SKM-1 (cell line): Measurements from ENCODE around the gene CNGB1.
"Not testable (repeated sequence)": the region's sequence is repeated elsewhere in the genome, so short reads cannot be mapped to it uniquely, and the experiment has no call there.

ENCODE experiments used
- DNase-seq: peaks from one replicate; lab custom pipeline; 2025; ENCODE audit not compliant: unreplicated experiment; lab: John Stamatoyannopoulos, UW

The CNGB1 gene

GRCh38 chr16:57890752-57891111, 80.2 kb downstream of the CNGB1 start:
- DNase-seq: no peak

- DNase-seq: no peak
These were observed 80.8 kb downstream of the CNGB1 start for GRCh38 chr16:57889960-57890751.

GRCh38 chr16:57889522-57889921, 81.4 kb downstream of the CNGB1 start:
- no peak for DNase-seq

GRCh38 chr16:57889111-57889510, 81.8 kb downstream of the CNGB1 start:
- DNase-seq: no peak

- no peak for DNase-seq
These were observed 82.8 kb downstream of the CNGB1 start for GRCh38 chr16:57888128-57888527.

GRCh38 chr16:57887711-57888110, 83.2 kb downstream of the CNGB1 start:
- no peak for DNase-seq

- DNase-seq: no peak
These were observed 84.5 kb downstream of the CNGB1 start for GRCh38 chr16:57886427-57886826.

- no peak for DNase-seq
These were observed 86.2 kb downstream of the CNGB1 start for GRCh38 chr16:57884655-57885133.

- DNase-seq: no peak
These were observed 86.8 kb downstream of the CNGB1 start for GRCh38 chr16:57883953-57884654.

GRCh38 chr16:57883480-57883879, 87.4 kb downstream of the CNGB1 start:
- DNase-seq: no peak

- no peak for DNase-seq
These were observed 88.1 kb downstream of the CNGB1 start for GRCh38 chr16:57882792-57883191.

GRCh38 chr16:57882206-57882605, 88.7 kb downstream of the CNGB1 start:
- no peak for DNase-seq

- peak; percentile 21 for DNase-seq
These were observed 92.3 kb downstream of the CNGB1 start for GRCh38 chr16:57878586-57878985.

- no peak for DNase-seq
These were observed 94.7 kb downstream of the CNGB1 start for GRCh38 chr16:57876210-57876609.

- DNase-seq: no peak
These were observed 95.6 kb downstream of the CNGB1 start for GRCh38 chr16:57875347-57875746.

GRCh38 chr16:57873218-57873617, 97.7 kb downstream of the CNGB1 start:
- no peak for DNase-seq

GRCh38 chr16:57872764-57873163, 98.2 kb downstream of the CNGB1 start:
- not testable (repeated sequence) for DNase-seq

- no peak for DNase-seq
These were observed 99.5 kb downstream of the CNGB1 start for GRCh38 chr16:57871456-57871855.

- no peak for DNase-seq
These were observed 100.0 kb downstream of the CNGB1 start for GRCh38 chr16:57870753-57871454.

GRCh38 chr16:57868913-57869520, 101.9 kb downstream of the CNGB1 start:
- no peak for DNase-seq

GRCh38 chr16:57867000-57867561, 103.8 kb downstream of the CNGB1 start:
- DNase-seq: no peak
